ENCODE measurements around the gene RTN4R.

Gene RTN4R

DNA sequence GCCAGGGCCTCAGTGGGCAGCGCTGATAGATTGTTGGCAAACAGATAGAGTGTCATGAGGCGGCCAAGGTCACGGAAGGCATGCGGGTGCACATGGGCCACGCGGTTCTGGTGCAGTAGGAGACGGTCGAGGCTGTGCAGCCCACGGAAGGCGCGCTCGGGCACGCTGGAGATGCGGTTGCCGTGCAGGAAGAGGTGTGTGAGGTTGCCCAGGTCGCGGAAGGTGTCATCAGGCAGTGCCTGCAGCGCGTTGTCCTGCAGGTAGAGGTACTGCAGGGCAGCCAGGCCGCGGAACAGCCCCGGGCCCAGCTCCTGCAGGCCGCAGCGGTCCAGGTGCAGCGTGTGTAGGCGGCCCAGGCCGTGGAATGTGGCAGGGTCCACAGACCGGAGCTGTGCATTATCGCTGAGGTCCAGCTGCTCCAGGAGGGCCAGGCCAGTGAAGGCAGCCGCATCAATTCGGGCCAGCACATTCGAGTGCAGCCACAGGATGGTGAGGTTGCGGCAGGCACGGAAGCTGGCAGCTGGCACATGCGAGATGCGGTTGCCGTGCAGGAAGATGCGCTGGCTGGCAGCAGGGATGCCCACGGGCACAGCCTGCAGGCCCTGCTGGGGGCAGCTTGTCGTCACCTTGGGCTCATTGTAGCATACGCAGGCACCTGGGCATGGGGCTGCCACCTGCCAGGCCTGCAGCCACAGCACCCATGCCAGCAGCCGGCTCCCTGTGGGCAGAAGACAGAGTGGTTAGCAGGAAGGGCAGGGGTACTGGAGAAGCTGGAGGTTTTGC lies 25.5 kb downstream of the RTN4R start:
- DNase-seq (ENCODE audit: low read depth, low spot score): no peak

GRCh38 chr22:20241579-20242392 lies 26.3 kb downstream of the RTN4R start:
- DNase-seq (ENCODE audit: low read depth, low spot score): no peak

GRCh38 chr22:20240900-20241299 lies 27.2 kb downstream of the RTN4R start:
- no peak for DNase-seq (ENCODE audit: low read depth, low spot score)

GRCh38 chr22:20240447-20240764 lies 27.7 kb downstream of the RTN4R start:
- no peak for DNase-seq (ENCODE audit: low read depth, low spot score)

DNA sequence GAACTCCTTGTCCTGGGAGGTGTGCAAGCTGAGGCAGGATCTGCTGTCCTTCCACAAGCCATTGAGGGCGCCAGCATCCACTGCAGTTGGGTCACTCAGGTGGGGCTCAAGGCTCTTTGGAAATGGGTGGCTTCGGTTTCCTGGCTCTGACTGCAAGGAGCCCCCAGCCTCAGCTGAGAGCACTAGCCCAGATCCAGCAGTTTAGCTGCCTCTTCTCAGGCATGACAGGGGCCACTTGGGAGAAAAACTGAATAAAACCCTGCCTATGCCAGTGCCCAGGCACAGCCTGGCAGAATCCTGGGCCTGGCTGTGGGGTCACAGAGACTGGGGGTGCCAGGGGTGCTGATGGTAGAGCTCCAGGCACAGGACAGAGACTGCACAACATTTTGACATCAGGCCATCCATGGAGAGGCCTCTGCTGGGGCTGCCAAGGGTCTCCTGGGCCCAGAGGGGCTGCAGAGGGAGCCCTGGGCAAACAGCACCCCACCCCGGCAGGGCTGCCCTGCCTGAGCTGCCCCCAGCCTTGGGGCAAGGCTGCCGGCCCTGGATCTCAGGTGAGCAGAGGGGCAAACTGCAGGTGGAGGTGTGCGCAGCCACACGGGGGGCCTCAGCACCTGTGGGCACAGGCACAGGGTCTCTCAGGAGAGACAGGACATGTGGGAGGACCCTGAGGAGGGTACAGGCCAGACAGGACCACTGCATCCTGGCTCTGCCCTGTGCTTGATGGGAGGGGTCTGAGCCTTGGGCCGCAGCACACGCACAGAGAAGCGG lies 28.3 kb downstream of the RTN4R start:
- no peak for DNase-seq (ENCODE audit: low read depth, low spot score)

DNA sequence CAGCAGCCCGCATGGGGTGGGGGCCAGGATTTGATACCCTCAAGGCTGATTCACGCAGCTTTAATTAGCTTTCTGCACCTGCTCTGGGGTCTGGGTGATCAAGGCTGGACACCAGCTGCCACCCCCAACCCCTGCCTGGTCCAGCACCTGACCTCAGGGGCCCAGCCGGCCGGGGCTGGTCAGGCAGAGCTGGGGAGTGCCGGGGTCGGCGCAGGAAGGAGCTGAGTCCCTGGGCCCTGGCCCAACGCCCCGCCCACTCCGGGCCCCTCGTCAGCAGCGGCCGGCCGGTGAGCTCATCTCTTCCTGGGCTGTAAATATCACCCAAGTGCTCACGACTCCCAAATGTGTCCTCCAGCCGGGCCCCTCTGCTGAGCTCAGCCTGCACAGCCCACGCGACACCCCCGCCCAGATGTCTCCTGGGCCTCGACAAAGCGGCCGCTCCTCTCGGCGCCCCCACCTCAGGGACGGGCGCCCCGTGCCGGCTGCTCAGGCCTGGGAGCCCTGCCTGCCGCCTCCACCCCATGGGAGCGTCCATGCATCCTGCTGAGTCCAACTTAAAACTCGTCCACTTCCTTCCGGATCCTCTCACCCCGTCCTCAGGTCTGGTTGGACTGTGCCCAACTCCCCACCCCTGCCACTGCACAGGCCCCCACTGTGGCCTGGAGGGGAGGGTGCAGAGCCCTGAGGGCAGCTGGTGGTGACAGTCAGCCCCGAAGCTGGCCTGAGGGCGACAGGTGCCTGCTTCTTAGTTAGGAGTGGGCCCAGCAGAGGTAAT lies 29.0 kb downstream of the RTN4R start:
- no peak for DNase-seq (ENCODE audit: low read depth, low spot score)

GRCh38 chr22:20238536-20238900 lies 29.6 kb downstream of the RTN4R start:
- no peak for DNase-seq (ENCODE audit: low read depth, low spot score)

GRCh38 chr22:20237480-20238440 lies 30.4 kb downstream of the RTN4R start:
- DNase-seq (ENCODE audit: low read depth, low spot score): no peak

- DNase-seq (ENCODE audit: low read depth, low spot score): no peak
These were observed 31.9 kb downstream of the RTN4R start for GRCh38 chr22:20236052-20236717.

GRCh38 chr22:20235389-20235991 lies 32.6 kb downstream of the RTN4R start:
- no peak for DNase-seq (ENCODE audit: low read depth, low spot score)

- no peak for DNase-seq (ENCODE audit: low read depth, low spot score)
These were observed 33.2 kb downstream of the RTN4R start for GRCh38 chr22:20234760-20235388.

- DNase-seq (ENCODE audit: low read depth, low spot score): no peak
These were observed 33.8 kb downstream of the RTN4R start for GRCh38 chr22:20234314-20234682.

DNA sequence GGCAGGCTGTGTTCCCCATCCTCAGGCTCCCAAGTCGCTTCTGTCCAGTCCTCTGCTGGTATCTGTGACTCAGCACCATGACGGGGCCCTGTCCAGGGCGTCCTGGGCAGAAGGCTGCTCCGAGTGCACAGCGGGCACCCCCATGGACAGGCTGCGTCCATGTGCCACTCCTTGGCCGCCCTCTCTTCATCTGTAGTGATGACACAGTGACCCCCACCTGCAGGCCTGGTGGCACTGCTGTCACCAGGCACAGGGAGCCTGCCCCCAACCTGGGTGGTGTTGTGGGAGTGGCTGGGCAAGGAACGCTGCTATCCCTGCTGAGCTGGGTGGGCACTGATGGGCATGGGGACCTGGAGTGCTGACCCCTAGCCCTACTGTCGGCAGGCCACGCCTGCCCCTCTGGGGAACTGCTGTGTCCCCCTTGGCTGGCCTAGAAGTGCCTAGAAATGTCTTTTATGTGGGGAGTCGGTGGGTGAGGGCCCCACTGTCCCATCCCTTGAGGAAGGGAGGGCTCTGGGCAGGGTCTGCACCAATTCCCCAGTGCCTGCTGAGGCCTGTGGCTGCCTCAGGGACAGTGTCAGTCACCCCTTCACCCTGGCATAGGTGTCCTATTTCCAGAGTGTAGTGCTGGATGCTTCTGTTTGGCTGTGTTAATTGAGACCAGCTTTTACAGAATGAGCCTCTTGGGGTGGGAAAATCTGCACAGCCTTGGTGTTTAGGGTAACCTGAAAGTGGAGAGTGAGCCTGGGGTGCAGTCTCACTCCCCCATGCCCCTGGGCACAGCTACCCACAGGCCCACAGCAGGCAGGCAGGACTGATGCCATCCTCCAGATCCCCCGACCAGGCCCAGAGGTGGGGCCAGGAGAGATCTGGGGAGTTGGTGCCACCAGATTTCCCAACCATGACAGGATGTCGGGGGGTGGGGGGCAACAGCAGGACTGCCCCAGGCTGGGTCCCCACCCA lies 34.5 kb downstream of the RTN4R start:
- no peak for DNase-seq (ENCODE audit: low read depth, low spot score)

- no peak for DNase-seq (ENCODE audit: low read depth, low spot score)
These were observed 35.3 kb downstream of the RTN4R start for GRCh38 chr22:20232781-20233180.

- DNase-seq (ENCODE audit: low read depth, low spot score): no peak
These were observed 35.9 kb downstream of the RTN4R start for GRCh38 chr22:20232237-20232598.

DNA sequence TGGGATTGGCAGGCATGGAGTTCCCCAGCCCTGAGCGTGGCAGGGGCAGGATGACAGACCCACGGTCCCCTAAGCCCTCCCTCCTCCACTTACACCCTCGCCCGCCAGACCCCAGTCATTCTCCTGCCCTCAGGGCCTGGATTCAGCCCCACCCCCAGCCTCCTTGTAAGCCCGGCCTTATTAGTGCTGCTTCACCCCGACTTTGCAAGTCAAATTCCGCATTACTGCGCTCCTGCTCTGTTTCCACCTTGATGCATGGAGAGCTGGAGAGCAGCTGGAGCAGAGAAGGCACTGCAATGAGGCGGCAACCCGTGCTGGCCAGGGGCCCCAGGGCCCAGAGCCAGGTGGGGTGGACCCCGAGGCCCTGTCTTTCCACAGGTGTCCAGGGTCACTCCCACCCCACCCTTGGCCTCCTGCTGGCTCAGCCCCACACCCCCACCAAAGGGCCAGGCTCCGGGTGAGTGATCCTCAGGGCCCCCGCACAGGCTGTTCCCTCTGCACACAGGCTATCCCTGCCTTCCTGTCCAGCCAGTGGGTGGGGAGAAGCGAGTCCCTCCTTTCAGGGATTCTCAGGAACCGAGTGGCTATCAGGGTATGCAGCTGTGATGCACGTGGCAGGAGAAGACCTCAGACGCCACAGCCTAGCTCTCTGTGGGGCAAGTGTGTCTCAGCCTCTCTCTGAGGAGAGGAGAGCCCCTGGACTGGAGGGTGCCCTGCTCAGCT lies 36.4 kb downstream of the RTN4R start:
- DNase-seq (ENCODE audit: low read depth, low spot score): no peak

- no peak for DNase-seq (ENCODE audit: low read depth, low spot score)
These were observed 37.2 kb downstream of the RTN4R start for GRCh38 chr22:20230777-20231420.
